HEK293T (cell line): ENCODE data around the gene SOBP.

ENCODE experiments used
- BHLHE40 ChIP-seq: fragments of 450-650 bp; IDR thresholded peaks from 2 replicates; pipeline ENCODE4 v1.6.1; 2016; ENCODE audit warnings: mild to moderate bottlenecking, moderate library complexity, borderline replicate concordance
- CTBP1 ChIP-seq: fragments of 450-650 bp; IDR thresholded peaks from 2 replicates; pipeline ENCODE4 v1.6.1; 2016; ENCODE audit warnings: borderline replicate concordance
- ELF4 ChIP-seq: fragments of 450-650 bp; IDR thresholded peaks from 2 replicates; pipeline ENCODE4 v1.6.1; 2017; ENCODE audit warnings: antibody characterized with exemption
- FOXA1 ChIP-seq: fragments of 450-650 bp; IDR thresholded peaks from 2 replicates; pipeline ENCODE4 v1.6.1; 2016; ENCODE audit warnings: mild to moderate bottlenecking
- FOXM1 ChIP-seq: fragments of 450-650 bp; IDR thresholded peaks from 2 replicates; pipeline ENCODE4 v1.6.1; 2017; ENCODE audit warnings: mild to moderate bottlenecking, borderline replicate concordance
- LEF1 ChIP-seq: fragments of 450-650 bp; IDR thresholded peaks from 2 replicates; pipeline ENCODE4 v1.6.1; 2017; ENCODE audit warnings: mild to moderate bottlenecking, borderline replicate concordance
- PKNOX1 ChIP-seq: fragments of 450-650 bp; IDR thresholded peaks from 2 replicates; pipeline ENCODE4 v1.6.1; 2016
- TARDBP ChIP-seq: fragments of 450-650 bp; IDR thresholded peaks from 2 replicates; pipeline ENCODE4 v1.6.1; 2016
- ZNF384 ChIP-seq: fragments of 450-650 bp; IDR thresholded peaks from 2 replicates; pipeline ENCODE4 v1.6.1; 2016

GRCh38 chr6:107613651-107614379, 123.9 kb downstream of the SOBP start:
- TF ChIP-seq PKNOX1 (no peak), BHLHE40 (no peak), TARDBP (no peak), LEF1 (no peak), FOXA1 (no peak), ELF4 (no peak), CTBP1 (no peak), FOXM1 (no peak), ZNF384 (no peak)
